Psoas muscle (tissue), 8 donors: ENCODE measurements around the gene CKLF. TPM values are rescaled to one million over a fixed set of nuclear protein-coding genes. Genes with fewer than 3 reads are reported as not detected.

Source experiments
- ATAC-seq, 4 donors: fragments of 200-7000 bp; cut with Tn5 transposase; one replicate each; pipeline ENCODE4 v1.9.1; 2020; ENCODE audit warnings: moderate library complexity in 3 of 4, mild to moderate bottlenecking in 2 of 4
- DNase-seq, 2 donors: peaks; one replicate each; pipeline ENCODE4 v3.0.0-alpha.2; 2020
- H3K27ac ChIP-seq: fragments of 200-600 bp; one replicate; pipeline ENCODE4 v1.8.0; 2022
- H3K27me3 ChIP-seq, 3 donors: fragments of 200-600 bp in 1 of 3; one replicate each; pipeline versions ENCODE4 v1.6.1 to v1.8.0; 2013 to 2022; ENCODE audit warnings: low read length in 2 of 3, mild to moderate bottlenecking in 2 of 3, moderate library complexity in 1 of 3; ENCODE audit not compliant: insufficient read depth in 3 of 3
- H3K36me3 ChIP-seq, 2 donors: fragments of 200-600 bp in 1 of 2; one replicate each; pipeline versions ENCODE4 v1.6.1 to v1.8.0; 2013 to 2022; ENCODE audit warnings: low read depth in 1 of 2, mild to moderate bottlenecking in 1 of 2, moderate library complexity in 1 of 2; ENCODE audit not compliant: insufficient read depth in 1 of 2
- H3K4me1 ChIP-seq: fragments of 200-600 bp; one replicate; pipeline ENCODE4 v1.8.0; 2022
- H3K4me3 ChIP-seq: fragments of 200-600 bp; one replicate; pipeline ENCODE4 v1.8.0; 2022; ENCODE audit warnings: mild to moderate bottlenecking
- H3K9me3 ChIP-seq: fragments of 200-600 bp; one replicate; pipeline ENCODE4 v1.8.0; 2022
- WGBS, 3 donors: extraction: QIAGEN DNeasy Blood & Tissue Kit; methylation state at CpG; one replicate each; pipeline versions ENCODE4 v1.1.6 to v1.1.7; 2013; 5-methylcytosine and 5-hydroxymethylcytosine counted together
- intact Hi-C, 2 donors: fragments of 100-400 bp; cut with DNase I; formaldehyde crosslinking; loops; one replicate each; pipeline versions ENCODE4 v1.11.0 to v1.14.2; 2022
- polyA plus RNA-seq, 3 donors: library from polyadenylated mRNA; stranded (reverse); fragments of 200-250 nt; gene quantifications; one replicate each; pipeline ENCODE4 v1.2.3, GENCODE V29; 2013
- total RNA-seq, 4 donors: library from RNA; stranded (reverse); fragmentation: NEBNext Ultra II Directional in 2 of 4; extraction: Animal tissue kit (Norgen Biotek cat#: 25700) in 2 of 4; gene quantifications; one replicate each; pipeline versions ENCODE4 v1.2.1 to v1.2.4, GENCODE V29; 2021 to 2023
- TF ChIP-seq, protein P1 (sequence below): fragments of 200-600 bp; IDR thresholded peaks from one replicate; pipeline ENCODE4 v1.8.0; 2022; ENCODE audit warnings: antibody characterized with exemption
- donor health status: healthy with polysubstance abuse.
- donor health status: DM: no; HTN: no; CAD: no; lungs with moderate emphysema.
- donor health status: Bipolar disorder and iron deficiency.
- donor health status: healthy.
- donor health status: DM: yes; HTN: yes; CAD: no.
- donor health status: DM: no; HTN: no; CAD: no.
- donor health status: DM: no; HTN: no; CAD: no.
- donor health status: DM: yes; HTN: yes; CAD: no.

Gene CKLF
- total and polyA plus RNA-seq, 7 donors, result 4.1 to 21.1 (median 6.6) TPM

- no peak for DNase-seq
- WGBS, 3 donors, result 58 to 66% (median 60%) methylated on average over 3 of the region's 3 CpGs
- Histone ChIP-seq H3K27me3 (peaks cover 0 to 11% (median 0%) of the 10 kb centered on the region in 3 donors), H3K4me1 (no peaks in the 10 kb centered on the region), H3K9me3 (no peaks in the 10 kb centered on the region), H3K4me3 (no peak overlapping the region), H3K27ac (no peak overlapping the region), H3K36me3 (no peaks in the 10 kb centered on the region)
- ATAC-seq, result no peak
- TF ChIP-seq, protein P1, sequence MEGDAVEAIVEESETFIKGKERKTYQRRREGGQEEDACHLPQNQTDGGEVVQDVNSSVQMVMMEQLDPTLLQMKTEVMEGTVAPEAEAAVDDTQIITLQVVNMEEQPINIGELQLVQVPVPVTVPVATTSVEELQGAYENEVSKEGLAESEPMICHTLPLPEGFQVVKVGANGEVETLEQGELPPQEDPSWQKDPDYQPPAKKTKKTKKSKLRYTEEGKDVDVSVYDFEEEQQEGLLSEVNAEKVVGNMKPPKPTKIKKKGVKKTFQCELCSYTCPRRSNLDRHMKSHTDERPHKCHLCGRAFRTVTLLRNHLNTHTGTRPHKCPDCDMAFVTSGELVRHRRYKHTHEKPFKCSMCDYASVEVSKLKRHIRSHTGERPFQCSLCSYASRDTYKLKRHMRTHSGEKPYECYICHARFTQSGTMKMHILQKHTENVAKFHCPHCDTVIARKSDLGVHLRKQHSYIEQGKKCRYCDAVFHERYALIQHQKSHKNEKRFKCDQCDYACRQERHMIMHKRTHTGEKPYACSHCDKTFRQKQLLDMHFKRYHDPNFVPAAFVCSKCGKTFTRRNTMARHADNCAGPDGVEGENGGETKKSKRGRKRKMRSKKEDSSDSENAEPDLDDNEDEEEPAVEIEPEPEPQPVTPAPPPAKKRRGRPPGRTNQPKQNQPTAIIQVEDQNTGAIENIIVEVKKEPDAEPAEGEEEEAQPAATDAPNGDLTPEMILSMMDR, result no peak
- intact Hi-C loops, result no loop called here
Observed at GRCh38 chr16:66598111-66598510, 45.7 kb downstream of the CKLF start.

GRCh38 chr16:66599726-66600125, 47.4 kb downstream of the CKLF start:
- Histone ChIP-seq H3K4me3 (no peak overlapping the region), H3K9me3 (no peaks in the 10 kb centered on the region), H3K36me3 (no peaks in the 10 kb centered on the region), H3K27ac (no peak overlapping the region), H3K4me1 (no peaks in the 10 kb centered on the region), H3K27me3 (peaks cover 0 to 22% (median 7%) of the 10 kb centered on the region in 3 donors)
- TF ChIP-seq, protein P1, result no peak
- intact Hi-C loops, result loop anchor here in 1 of 2 donors (10.0 kb wide), 2 partner anchors 115 to 195 kb away; no protein-coding TSS in a partner anchor
- WGBS, 3 donors, result 87 to 89% (median 87%) methylated on average over 4 of the region's 4 CpGs
- ATAC-seq (no peak), DNase-seq (no peak)

DNA sequence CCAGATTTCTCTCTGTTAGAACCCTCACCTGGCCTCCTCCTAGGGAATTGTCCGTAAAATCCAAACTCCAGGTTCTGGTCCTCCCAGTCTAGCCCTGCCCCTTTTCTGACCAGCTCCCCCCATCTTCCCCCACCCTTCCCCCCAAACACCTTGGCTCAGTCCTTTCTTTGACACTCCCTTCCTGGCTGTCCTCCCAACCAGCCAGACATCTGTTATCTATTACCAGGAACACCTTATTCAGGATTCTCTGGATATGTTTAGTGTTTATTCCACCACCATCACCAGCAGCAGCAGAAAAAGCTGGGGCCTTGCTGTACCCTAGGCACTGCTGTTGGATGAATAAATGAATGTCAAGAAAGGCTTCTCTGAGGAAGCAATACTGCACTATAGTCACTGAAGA, 48.1 kb downstream of the CKLF start:
- intact Hi-C loops, result loop anchor here in 1 of 2 donors (10.0 kb wide), 2 partner anchors 116 to 196 kb away; no protein-coding TSS in a partner anchor
- Histone ChIP-seq H3K9me3 (no peaks in the 10 kb centered on the region), H3K36me3 (no peaks in the 10 kb centered on the region), H3K4me3 (no peak overlapping the region), H3K27ac (no peak overlapping the region), H3K27me3 (peaks cover 0 to 22% (median 7%) of the 10 kb centered on the region in 3 donors), H3K4me1 (no peaks in the 10 kb centered on the region)
- DNase-seq, result no peak
- WGBS, 3 donors, result 92 to 100% (median 98%) methylated on average over 1 of the region's 1 CpG
- no peak for ATAC-seq
- TF ChIP-seq, protein P1, result no peak

GRCh38 chr16:66601471-66601870, 49.1 kb downstream of the CKLF start:
- no peaks in the 10 kb centered on the region for H3K4me1 ChIP-seq
- DNase-seq, result no peak
- no peak overlapping the region for H3K27ac ChIP-seq
- no peak overlapping the region for H3K4me3 ChIP-seq
- TF ChIP-seq, protein P1, result no peak
- WGBS, 3 donors, result 90 to 95% (median 93%) methylated on average over 5 of the region's 5 CpGs
- no peak for ATAC-seq
- H3K27me3 ChIP-seq, result peaks cover 0 to 22% (median 7%) of the 10 kb centered on the region in 3 donors
- no peaks in the 10 kb centered on the region for H3K36me3 ChIP-seq
- intact Hi-C loops, result loop anchor here in 1 of 2 donors (10.0 kb wide), 2 partner anchors 117 to 197 kb away; no protein-coding TSS in a partner anchor
- no peaks in the 10 kb centered on the region for H3K9me3 ChIP-seq
